GM21381 (cell line): ENCODE data around the gene ADD3.
"Not testable (repeated sequence)": the region's sequence is repeated elsewhere in the genome, so short reads cannot be mapped to it uniquely, and the experiment has no call there.

ENCODE experiments used
- ATAC-seq: cut with Tn5 transposase; IDR thresholded peaks from one replicate; pipeline ENCODE4 v1.9.1; 2021; ENCODE audit warnings: mild to moderate bottlenecking, moderate library complexity; ENCODE audit not compliant: unreplicated experiment

The ADD3 gene

DNA sequence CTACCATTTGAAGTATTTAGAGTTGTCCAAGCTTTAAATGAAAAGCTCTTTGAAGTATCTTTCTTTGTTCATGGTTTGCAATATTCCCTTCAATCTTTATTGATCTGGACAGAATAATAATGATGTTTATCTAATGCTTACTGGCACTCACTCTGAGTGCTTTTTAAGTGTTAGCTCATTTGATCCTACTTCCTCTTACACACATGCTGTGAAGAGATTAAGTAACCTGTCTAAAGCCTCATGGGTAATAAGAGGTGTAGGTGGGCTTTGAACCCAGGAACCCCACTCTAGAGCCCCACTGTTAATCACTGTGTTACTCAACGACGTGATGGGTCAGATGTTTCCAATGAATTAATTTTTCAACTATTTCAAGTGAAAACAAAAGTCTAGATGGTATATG lies 31.1 kb upstream of the ADD3 start:
- ATAC-seq = no peak

DNA sequence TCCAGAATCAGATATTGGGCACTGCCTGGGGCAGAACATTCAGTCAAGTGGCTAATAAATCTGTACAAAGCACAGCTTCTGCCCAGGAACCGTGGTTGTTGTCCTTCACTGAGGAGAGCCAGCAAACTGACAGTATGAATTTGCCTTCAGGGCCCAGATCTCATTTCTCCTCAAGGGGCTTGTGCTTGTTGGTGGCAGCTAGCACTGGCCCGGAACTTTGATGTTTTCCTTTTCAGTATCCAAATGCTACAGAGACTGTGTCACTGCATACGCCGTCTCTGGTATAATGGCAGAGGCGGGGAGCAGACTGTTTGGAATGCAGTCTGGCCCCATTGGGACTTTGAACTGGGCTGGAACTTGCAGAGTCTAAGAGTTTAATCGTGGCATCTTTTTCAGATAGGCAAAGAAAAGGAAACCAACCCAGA lies 30.4 kb upstream of the ADD3 start:
- no peak for ATAC-seq

DNA sequence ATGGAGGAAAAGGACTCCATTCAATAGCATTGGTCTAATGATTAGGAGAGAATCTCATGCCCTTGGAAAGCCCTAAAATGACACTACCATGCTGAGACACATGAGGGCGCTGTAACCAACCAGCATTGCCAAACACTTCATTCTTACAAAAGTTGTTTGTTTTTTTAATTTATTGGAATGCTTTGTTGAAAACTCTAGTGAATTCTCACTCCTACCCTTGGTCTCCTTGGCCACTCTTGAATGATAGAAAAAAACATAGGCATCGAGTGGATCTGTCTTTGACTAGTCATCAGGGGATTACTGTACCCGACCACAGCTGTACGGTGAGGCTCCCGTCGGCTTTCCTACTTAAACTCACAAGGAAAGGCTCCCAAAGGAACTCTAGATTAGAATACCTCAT lies 29.3 kb upstream of the ADD3 start:
- ATAC-seq = no peak

DNA sequence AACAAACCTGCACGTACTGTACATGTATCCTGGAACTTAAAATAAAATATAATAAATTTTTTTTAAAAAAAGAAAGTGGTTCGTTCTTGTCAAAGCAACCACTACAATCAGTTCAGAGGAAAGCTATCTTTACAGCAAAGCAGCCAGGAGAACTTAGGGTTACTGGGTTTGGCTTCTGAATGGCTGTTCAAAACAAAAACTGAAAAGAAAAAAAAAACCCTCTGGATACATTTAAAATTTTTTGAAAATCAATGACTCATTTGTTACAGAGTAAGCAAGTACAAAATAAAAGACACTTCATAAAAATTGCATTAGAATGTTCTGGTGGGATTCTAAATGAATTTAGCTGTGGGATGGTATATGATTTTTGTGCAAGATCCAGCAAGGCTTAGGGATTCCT lies 28.6 kb upstream of the ADD3 start:
- no peak for ATAC-seq

DNA sequence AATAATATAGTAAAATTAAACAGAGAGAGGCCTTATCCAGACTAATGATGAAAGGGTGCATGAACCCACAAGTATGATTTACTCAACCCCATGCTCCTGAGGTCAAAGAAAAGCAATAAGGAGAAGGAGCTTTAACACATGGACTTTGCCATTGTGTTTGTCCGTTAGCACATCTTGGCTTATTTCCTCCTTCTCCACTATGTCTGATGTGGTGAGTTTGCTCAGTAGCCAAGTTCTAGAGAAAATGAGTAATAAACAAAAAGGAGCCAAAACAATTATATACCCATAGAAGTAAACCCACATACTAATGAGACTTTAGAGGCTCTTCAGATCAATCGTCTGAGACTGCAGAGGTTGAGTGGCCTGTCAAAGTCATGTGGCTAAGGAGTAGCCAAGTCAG lies 26.1 kb upstream of the ADD3 start:
- ATAC-seq = no peak

DNA sequence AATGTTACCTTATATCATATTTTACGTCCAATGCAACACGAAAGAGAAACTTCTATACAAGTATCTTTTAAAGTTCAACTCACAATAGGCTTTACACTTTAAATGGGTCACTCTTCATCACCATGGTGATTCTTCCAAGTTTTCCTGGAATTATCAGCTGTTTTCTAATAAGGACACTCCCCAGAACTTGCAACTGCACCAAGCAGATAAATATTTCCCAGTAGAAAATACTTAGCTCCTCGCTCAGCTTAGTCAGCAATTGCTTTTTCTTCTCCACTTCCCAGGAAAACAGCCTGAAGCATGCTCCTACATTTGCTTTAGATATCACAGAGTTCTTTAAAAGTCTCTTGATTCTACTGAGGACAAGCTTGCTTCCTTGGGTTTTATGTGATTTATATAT lies 25.7 kb upstream of the ADD3 start:
- ATAC-seq = no peak

DNA sequence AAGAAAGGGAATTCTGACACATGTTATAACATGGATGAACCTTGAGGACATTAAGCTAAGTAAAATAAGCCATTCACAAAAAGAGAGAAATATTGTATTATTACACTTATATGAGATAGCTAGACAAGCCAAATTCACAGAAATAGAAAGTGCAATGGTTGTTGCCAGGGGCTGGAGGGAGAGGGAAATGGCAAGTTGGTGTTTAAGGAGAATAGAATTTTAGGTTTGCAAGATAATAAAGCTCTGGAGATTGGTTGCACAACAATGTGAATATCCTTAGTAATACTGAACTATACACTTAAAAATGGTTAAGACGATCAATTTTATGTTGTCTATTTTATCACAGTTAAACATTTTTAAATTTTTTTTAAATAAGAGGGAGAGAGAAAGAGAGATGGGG lies 25.0 kb upstream of the ADD3 start:
- ATAC-seq = no peak

DNA sequence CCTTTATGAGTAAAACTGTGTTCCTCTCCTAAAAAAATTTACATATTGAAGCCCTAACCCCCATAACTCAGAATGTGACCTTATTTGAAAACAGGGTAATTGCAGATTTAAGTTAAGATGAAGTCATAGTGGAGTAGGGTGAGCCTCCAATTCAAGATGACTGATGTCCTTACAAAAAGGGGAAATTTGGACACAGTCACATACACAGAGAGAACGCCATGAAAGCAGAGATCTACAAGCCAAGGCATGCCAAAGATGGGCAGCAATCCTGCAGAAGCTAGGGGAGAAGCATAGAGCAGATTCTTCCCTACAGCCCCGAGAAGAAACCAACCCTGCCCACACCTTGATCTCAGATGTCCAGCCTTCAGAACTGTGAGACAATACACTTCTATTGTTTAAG lies 23.8 kb upstream of the ADD3 start:
- ATAC-seq = no peak

DNA sequence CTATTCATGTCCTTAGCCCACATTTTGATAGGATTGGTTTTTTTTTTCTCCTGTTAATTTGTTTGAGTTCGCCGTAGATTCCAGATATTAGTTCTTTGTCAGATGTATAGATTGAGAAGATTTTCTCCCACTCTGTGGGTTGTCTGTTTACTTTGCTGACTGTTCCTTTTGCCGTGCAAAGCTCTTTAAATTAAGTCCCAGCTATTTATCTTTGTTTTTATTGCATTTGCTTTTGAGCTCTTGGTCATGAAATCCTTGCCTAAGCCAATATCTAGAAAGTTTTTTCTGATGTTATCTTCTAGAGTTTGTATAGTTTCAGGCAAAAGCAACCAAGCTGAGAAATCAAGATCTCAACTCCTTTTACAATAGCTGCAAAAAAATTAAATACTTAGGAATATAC lies 22.0 kb upstream of the ADD3 start:
- not testable (repeated sequence) for ATAC-seq

DNA sequence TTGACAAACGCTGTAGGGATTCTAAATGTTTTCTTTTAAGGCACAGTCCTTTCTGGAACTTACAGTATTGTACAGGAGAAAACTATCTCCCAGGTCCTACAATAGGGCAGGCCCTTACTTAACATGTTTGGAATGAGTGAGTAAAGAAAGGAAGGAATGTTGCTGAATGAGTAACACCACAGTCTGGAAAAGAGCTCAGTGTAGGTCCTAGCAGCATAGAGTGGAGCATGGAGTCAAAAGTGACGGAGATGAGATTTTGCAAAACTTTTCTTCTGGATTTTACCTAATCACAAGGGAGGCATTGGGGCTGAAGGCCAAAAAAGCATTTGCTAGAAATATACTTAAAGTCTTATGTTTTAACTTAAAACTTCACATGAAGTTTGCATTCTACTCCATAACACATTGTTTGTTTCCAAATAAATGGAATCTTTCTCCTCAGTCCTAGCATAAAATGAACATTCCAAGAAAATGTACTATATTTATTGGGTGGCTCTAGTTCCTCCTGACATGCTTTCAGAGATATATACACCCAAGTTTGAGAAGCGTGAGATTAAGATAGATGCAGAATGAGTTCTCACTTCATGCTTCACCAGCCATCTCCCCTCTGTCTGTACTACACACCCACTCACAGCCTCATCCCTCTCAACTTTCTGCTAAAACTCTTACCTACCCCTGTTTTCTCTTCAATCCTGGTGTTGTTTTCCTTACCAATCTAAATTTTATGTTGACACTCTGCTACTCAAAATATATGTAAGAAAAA lies 20.2 kb upstream of the ADD3 start:
- ATAC-seq = no peak

DNA sequence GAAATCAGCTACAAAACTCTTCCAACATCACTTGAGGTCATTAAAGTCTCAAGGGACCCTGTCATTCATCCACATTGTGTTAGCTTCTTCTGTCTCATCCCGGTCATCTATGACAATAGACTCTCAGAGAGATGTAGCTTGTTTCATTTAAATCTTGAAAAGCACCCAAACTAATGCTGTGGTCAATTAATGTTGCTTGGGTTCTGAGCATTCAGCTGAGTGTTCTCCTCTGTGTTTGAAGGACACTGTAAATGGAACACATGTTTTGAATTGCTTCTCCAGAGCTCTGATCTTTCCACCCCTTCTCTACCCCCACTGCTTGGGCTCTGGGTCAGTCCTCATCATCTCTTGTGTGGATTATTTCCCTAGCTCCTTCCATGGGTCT lies 19.6 kb upstream of the ADD3 start:
- ATAC-seq = no peak

DNA sequence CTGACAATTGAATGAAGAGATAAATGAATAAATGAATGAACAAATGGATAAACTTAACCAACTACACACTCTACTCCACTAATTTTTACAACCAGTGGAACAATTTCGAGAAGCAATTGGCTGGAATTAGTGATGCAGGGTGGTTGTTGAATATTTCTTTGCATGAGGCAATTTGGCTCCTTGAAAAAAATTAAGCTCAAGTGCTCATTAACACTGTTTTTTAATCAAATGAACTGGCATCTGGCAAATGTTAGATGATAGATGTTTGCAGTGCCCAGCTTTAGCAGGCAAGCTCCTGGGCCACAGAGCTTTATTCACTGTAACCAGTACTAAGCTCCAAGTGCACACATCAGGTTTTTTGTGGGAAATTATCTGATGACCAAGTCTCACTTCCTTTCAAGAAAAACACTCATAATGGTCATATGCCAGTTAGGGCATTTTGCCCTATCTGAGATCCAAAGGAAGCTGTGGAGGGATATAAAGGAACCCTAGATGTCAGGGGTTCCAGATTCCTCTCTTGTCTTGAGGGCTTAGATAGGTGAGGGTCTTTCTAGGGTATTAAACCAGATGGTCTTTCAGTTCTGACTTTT lies 16.4 kb upstream of the ADD3 start:
- ATAC-seq = no peak

DNA sequence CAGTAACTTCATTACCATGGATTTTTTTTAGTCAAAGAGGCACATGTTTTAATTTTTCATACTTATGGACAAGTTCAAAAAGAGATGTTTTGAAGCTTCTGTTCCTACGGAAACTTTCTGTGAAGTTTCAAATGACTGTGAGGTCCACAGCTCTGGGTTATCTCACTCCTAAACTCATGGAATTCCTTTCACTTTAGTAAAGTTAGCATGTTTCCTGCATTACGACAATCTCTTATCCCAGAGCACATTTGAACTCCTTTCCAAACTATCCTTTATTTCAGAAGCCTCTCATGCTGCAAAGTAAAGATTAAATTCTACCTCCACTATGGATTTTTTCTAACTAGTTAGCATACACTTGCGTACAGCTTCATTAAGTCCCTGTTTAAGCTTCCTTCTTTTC lies 15.3 kb upstream of the ADD3 start:
- no peak for ATAC-seq

DNA sequence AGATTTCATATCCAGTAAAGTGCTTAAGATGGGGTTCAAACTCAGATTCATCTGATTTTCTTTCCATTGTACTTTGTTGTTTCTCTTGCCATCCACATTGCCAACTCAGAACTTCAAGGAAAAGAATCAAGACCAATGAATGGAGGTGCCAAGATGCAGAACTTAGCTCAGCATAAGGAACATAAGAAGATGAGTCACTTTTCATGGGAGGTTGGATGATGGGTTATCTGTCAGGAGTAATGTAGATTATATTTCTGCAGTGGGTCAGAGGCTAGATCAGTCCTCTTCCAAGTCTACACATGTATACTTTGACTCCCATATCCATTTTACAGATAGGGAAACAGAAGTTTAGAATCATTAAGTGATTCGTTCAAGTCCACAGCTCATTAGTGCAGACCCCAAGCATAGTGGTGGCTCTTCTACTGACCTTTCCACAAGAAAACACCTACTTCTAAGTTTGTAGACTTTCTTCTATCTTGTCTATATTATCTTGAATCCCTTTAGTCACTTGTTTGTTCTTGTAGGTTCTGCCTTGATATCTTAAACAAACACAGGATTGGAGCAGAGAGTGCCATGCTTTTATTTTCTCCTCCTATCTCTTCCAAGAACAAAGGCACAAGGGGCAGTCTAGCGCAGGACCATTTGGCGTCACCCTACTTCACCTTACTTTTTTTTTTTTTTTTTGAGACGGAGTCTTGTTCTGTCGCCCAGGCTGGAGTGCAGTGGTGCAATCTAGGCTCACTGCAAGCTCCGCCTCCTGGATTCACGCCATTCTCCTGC lies 14.0 kb upstream of the ADD3 start:
- ATAC-seq = no peak

DNA sequence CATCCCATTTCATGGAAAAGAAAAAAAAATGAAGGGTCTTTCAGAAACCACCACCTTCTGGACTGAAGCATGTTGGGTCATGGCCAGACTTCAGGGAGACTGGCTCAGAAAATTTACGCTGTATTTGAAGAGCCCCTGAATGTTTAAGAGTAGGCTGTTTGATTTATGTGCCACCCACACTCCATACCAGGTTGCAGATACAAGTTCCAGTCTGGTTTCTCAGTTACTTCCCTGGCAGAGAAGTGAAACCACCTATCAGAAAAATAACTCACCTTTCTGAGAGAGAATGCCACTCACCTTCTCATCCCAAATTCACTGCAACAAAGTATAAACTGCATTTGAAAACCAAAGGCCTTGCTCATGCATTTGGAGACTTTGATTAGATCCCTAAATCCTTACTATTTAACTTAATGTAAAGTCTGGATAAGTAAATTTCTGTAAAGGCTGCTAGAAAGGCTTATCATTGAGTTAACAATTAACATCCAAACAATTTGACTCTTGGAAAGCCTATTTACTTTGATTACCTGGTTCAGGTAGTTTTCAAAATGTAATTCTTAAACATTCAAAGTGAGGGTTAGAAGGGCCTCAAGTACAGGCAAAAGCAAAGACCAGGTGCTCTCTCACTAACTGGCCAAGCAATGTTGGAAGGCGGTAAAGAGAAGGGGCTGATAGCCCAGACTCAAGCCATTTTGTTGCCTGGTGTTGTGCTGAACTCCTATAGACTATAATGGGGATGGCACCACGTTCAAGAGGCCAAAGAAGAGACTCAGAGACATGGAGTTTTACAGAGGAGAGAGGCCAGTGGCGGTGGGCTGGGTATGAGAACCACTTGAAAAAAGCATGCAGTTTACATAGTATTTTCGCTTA lies 12.8 kb upstream of the ADD3 start:
- no peak for ATAC-seq

DNA sequence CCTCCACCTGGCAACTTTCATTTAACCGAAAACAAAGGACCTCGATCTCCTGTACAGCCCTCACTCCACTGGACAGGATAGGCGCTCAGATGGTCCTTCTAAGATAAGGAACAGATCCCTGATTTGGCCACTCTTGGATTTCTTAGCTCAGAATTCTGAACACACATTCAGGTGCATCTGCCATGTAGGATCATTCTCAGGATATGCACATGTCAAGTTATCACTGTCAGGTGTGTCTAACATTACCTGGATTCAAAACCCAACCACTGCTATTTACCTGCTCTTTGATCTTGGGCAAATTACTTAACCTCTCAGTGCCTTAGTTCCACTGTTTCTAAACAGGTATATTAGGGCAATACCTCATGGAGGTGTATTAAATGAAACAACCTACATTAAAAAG lies 12.2 kb upstream of the ADD3 start:
- no peak for ATAC-seq

DNA sequence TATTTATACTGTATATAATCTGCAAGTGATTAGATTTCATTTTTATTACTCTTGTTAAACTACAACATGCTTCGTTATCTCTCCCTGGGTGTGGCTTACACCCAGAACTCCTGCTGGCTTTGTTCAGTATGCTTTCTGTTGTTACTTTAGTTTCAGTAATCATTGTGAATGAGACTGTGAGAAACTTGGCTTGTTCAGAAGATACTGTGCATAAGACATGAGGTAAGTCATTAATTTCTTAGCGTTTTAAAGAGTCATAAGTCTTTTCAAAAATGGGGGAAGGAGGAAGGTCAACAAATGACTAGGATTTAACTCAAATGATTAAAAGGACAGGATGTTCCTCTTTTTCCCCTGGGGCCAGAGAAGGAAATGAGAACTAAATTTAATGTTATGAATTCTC lies 11.6 kb upstream of the ADD3 start:
- ATAC-seq = peak; percentile 76

DNA sequence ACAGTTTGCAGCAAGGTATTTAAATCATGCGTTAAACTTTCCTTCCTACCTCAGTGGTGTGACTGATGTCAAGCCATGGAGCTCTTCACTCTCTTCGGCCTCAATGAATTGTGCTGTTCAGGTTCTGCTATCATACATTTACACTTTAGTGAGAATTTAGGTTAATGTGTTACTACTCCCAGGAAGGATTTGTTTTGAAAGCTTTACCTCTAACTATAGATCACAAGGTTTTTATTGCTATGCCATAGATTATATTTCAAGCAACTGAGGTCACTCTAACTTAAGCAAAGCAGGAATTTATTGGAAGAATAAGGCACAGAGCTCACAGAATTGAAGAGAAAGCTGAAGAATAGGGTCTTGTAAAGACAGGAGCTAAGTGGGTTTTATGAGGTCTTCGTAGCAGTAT lies 11.0 kb upstream of the ADD3 start:
- peak; percentile 36 for ATAC-seq

DNA sequence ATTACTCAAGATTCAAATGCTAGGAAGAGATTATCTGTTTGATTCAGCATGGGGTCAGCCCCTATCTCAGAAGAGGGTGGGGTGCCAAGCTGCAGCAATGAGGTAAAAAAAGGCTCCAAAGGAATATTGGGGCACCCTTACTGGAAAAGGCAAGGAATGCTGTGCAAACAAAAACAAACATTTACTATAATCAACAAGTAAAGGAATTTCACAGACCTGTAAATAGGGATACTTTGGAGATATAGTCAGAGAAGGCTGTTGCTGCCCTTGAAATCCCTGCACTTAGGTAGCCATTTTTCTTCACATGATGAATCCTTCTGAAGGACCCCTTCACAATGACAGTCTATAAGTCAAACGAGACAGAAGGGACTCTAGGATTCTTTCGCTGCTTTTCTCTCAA lies 10.6 kb upstream of the ADD3 start:
- ATAC-seq = no peak

DNA sequence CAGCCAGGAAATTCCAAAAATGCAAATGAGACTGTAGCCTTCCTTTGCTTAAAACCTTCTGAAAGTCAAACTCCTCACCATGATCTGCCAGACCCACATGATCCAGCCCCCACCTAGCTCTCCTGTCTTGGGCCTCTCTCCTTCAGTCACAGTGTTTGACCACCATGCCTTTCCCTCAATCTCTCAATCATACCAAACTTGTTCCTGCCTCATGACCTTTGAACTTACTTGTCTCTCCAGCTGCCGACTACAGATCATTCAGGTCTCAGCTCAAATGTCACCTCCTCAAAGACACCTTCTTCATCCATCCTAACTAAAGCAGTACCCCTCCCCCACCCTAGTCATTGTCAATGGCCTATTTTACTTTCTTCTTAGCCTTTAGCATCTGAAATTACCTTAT lies 9.3 kb upstream of the ADD3 start:
- no peak for ATAC-seq

DNA sequence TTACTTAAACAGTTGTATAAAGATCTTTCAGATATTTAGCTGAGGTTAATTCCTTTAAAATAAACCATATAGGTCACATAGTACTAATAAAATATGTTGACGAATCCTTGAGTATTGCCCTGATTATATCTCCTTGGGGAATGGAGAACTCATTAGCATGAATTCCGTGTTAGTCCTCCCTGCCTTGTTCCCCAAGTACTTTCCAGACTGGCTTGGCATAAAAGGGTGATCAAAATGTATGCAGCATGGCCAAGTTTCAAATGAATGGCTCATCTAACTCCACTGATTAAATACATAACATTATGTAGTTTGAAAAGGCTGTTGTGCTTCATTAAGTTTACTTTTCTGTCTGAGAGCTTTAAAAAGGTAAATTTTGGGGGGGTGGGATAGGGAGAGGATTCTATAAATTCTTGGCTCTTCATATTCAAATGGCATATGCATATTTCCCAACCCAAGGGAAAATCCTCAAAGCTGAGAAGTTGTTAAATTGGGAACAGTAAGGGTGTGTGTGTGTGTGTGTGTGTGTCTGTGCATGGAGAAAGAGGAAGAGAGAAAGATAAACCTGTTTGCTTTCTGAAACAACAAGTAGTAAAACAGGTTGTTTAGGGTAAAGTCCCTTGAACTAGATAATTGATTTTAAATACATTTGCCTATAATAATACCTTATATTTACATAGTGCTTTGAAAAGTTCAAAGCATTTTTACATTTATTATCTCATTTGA lies 4.8 kb upstream of the ADD3 start:
- ATAC-seq = no peak
